HEK293 (cell line): Measurements from ENCODE around the gene FTSJ1.

Experiments used
- ZNF138 ChIP-seq: fragments of 450-650 bp; formaldehyde crosslinking; IDR thresholded peaks from 2 replicates; pipeline ENCODE4 v1.5.1; 2016; ENCODE audit warnings: missing biosample characterization, missing genetic modification characterization, borderline replicate concordance
- ZNF280D ChIP-seq: fragments of 450-650 bp; formaldehyde crosslinking; IDR thresholded peaks from 2 replicates; pipeline ENCODE4 v1.5.1; 2016; ENCODE audit warnings: missing biosample characterization, missing genetic modification characterization
- ZNF292 ChIP-seq: fragments of 450-650 bp; formaldehyde crosslinking; IDR thresholded peaks from 2 replicates; pipeline ENCODE4 v1.5.1; 2016; ENCODE audit warnings: low read depth, missing biosample characterization, missing genetic modification characterization, borderline replicate concordance
- ZNF521 ChIP-seq: fragments of 450-650 bp; formaldehyde crosslinking; IDR thresholded peaks from 2 replicates; pipeline ENCODE4 v1.5.1; 2017; ENCODE audit warnings: missing biosample characterization, mild to moderate bottlenecking, missing genetic modification characterization
- ZNF549 ChIP-seq: fragments of 450-650 bp; IDR thresholded peaks from 2 replicates; pipeline ENCODE4 v1.5.1; 2018; ENCODE audit warnings: missing biosample characterization, missing genetic modification characterization, mild to moderate bottlenecking, inconsistent platforms, moderate library complexity
- ZNF623 ChIP-seq: fragments of 450-650 bp; formaldehyde crosslinking; IDR thresholded peaks from 2 replicates; pipeline ENCODE4 v1.5.1; 2016; ENCODE audit warnings: missing biosample characterization, missing genetic modification characterization
- ZNF830 ChIP-seq: fragments of 450-650 bp; IDR thresholded peaks from 2 replicates; pipeline ENCODE4 v1.5.0; 2018; ENCODE audit warnings: missing biosample characterization, missing genetic modification characterization, low read depth, mild to moderate bottlenecking, moderate library complexity
- ZSCAN23 ChIP-seq: fragments of 450-650 bp; formaldehyde crosslinking; IDR thresholded peaks from 2 replicates; pipeline ENCODE4 v1.5.1; 2016; ENCODE audit warnings: missing biosample characterization, missing genetic modification characterization
- TF ChIP-seq, protein P1 (sequence below): fragments of 450-650 bp; formaldehyde crosslinking; IDR thresholded peaks from 2 replicates; pipeline ENCODE4 v1.5.1; 2016; ENCODE audit warnings: missing biosample characterization, missing genetic modification characterization

- TF ChIP-seq, protein P1, sequence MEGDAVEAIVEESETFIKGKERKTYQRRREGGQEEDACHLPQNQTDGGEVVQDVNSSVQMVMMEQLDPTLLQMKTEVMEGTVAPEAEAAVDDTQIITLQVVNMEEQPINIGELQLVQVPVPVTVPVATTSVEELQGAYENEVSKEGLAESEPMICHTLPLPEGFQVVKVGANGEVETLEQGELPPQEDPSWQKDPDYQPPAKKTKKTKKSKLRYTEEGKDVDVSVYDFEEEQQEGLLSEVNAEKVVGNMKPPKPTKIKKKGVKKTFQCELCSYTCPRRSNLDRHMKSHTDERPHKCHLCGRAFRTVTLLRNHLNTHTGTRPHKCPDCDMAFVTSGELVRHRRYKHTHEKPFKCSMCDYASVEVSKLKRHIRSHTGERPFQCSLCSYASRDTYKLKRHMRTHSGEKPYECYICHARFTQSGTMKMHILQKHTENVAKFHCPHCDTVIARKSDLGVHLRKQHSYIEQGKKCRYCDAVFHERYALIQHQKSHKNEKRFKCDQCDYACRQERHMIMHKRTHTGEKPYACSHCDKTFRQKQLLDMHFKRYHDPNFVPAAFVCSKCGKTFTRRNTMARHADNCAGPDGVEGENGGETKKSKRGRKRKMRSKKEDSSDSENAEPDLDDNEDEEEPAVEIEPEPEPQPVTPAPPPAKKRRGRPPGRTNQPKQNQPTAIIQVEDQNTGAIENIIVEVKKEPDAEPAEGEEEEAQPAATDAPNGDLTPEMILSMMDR (tag by site-specific recombination) = no peak
- TF ChIP-seq ZSCAN23 (tag by site-specific recombination) = no peak
- no peak for TF ChIP-seq ZNF623 (tag by site-specific recombination)
- no peak for TF ChIP-seq ZNF830 (tag by site-specific recombination)
- TF ChIP-seq ZNF138 = no peak
- TF ChIP-seq ZNF280D (tag by site-specific recombination) = no peak
- no peak for TF ChIP-seq ZNF292
- no peak for TF ChIP-seq ZNF549 (tag by site-specific recombination)
- TF ChIP-seq ZNF521 (tag by site-specific recombination) = no peak
Observed at GRCh38 chrX:48533165-48533564, 57.2 kb downstream of the FTSJ1 start.
